Aorta (tissue), 5 donors: ENCODE data around the gene PNPLA3. TPM values are rescaled to one million over a fixed set of nuclear protein-coding genes. Genes with fewer than 3 reads are reported as not detected.

Source experiments
- ATAC-seq: fragments of 200-7000 bp; cut with Tn5 transposase; one replicate; pipeline ENCODE4 v1.9.1; 2022; ENCODE audit warnings: moderate library complexity; ENCODE audit not compliant: low FRiP score
- DNase-seq, 2 donors: peaks; one replicate each; pipeline ENCODE4 v3.0.0-alpha.2; 2020
- H3K27ac ChIP-seq, 2 donors: one replicate each; pipeline ENCODE4 v1.5.1; 2013; ENCODE audit warnings: low read length in 2 of 2, mild to moderate bottlenecking in 2 of 2, moderate library complexity in 2 of 2, control low read depth in 1 of 2, inconsistent platforms in 1 of 2, low read depth in 1 of 2
- H3K27me3 ChIP-seq, 2 donors: one replicate each; pipeline ENCODE4 v1.6.1; 2013; ENCODE audit warnings: control low read depth in 1 of 2, low read length in 1 of 2, mild to moderate bottlenecking in 1 of 2, moderate library complexity in 1 of 2; ENCODE audit not compliant: insufficient read depth in 2 of 2, control insufficient read depth in 1 of 2
- H3K36me3 ChIP-seq, 2 donors: one replicate each; pipeline ENCODE4 v1.6.1; 2013; ENCODE audit warnings: control low read depth in 1 of 2, low read length in 1 of 2, mild to moderate bottlenecking in 1 of 2; ENCODE audit not compliant: insufficient read depth in 2 of 2, control insufficient read depth in 1 of 2
- H3K4me1 ChIP-seq, 2 donors: one replicate each; pipeline ENCODE4 v1.6.1; 2013; ENCODE audit warnings: low read length in 2 of 2, control low read depth in 1 of 2, mild to moderate bottlenecking in 1 of 2, moderate library complexity in 1 of 2; ENCODE audit not compliant: insufficient read depth in 2 of 2, control insufficient read depth in 1 of 2
- H3K4me3 ChIP-seq, 2 donors: one replicate each; pipeline ENCODE4 v1.5.1; 2013; ENCODE audit warnings: low read length in 2 of 2, control low read depth in 1 of 2, mild to moderate bottlenecking in 1 of 2
- H3K9me3 ChIP-seq: one replicate; pipeline ENCODE4 v1.6.1; 2013; ENCODE audit warnings: mild to moderate bottlenecking, low read length; ENCODE audit not compliant: control insufficient read depth
- WGBS, 2 donors: extraction: QIAGEN DNeasy Blood & Tissue Kit; methylation state at CpG; one replicate each; pipeline ENCODE4 v1.1.7; 2013; 5-methylcytosine and 5-hydroxymethylcytosine counted together
- intact Hi-C, 2 donors: fragments of 100-400 bp; cut with DNase I; formaldehyde crosslinking; loops; one replicate each; pipeline versions ENCODE4 v1.14.2 to v1.15.0; 2022
- polyA plus RNA-seq, 2 donors: library from polyadenylated mRNA; stranded (reverse); fragments of 200-250 nt; gene quantifications; one replicate each; pipeline ENCODE4 v1.2.3, GENCODE V29; 2013
- total RNA-seq, 2 donors: library from RNA; stranded (reverse); fragmentation: NEBNext Ultra II Directional; extraction: Animal tissue kit (Norgen Biotek cat#: 25700); gene quantifications; one replicate each; pipeline ENCODE4 v1.2.1, GENCODE V29; 2021
- donor health status: healthy with polysubstance abuse.
- donor health status: Bipolar disorder and iron deficiency.
- donor health status: DM: no; HTN: no; CAD: no.
- donor health status: DM: no; HTN: no; CAD: no.
- donor health status: DM: yes; HTN: yes; CAD: no.

PNPLA3 gene
- total and polyA plus RNA-seq, 4 donors, result 1.3 TPM; not detected in 3

- no peak for ATAC-seq
- 15 to 20% methylated on average over 4 of the region's 4 CpGs for WGBS, 2 donors
These were observed 12.3 kb upstream of the PNPLA3 start for GRCh38 chr22:43911351-43911750.

GRCh38 chr22:43917521-43917920 is 6.1 kb upstream of the PNPLA3 start:
- no peaks in the 10 kb centered on the region for H3K36me3 ChIP-seq
- 80 to 92% methylated on average over 6 of the region's 6 CpGs for WGBS, 2 donors
- intact Hi-C loops, result no loop called here
- H3K4me1 ChIP-seq, result no peaks in the 10 kb centered on the region
- DNase-seq (peak in 1 of 2 donors; percentile 63), ATAC-seq (no peak)
- no peak overlapping the region for H3K4me3 ChIP-seq
- H3K27me3 ChIP-seq, result no peaks in the 10 kb centered on the region
- peaks cover 4% of the 10 kb centered on the region for H3K9me3 ChIP-seq
- H3K27ac ChIP-seq, result no peak overlapping the region

More at GRCh38 chr22:43911351-43911750, 12.3 kb upstream of the PNPLA3 start:
- H3K4me3 ChIP-seq, result no peak overlapping the region
- H3K36me3 ChIP-seq, result no peaks in the 10 kb centered on the region
- H3K27me3 ChIP-seq, result no peaks in the 10 kb centered on the region
- H3K27ac ChIP-seq, result no peak overlapping the region
- intact Hi-C loops, result no loop called here
- no peaks in the 10 kb centered on the region for H3K4me1 ChIP-seq
- peaks cover 4% of the 10 kb centered on the region for H3K9me3 ChIP-seq
- DNase-seq, result no peak

- 60 to 69% methylated on average over 16 of the region's 16 CpGs for whole genome bisulfite sequencing, 2 donors
- no peak for ATAC-seq
- intact Hi-C loops, result no loop called here
- Histone ChIP-seq H3K4me3 (no peak overlapping the region), H3K4me1 (no peaks in the 10 kb centered on the region), H3K9me3 (peaks cover 4% of the 10 kb centered on the region), H3K27me3 (no peaks in the 10 kb centered on the region), H3K36me3 (no peaks in the 10 kb centered on the region), H3K27ac (no peak overlapping the region)
- DNase-seq, result no peak
These were observed 4.3 kb upstream of the PNPLA3 start for GRCh38 chr22:43919106-43919973.

GRCh38 chr22:43921370-43921769 is 2.2 kb upstream of the PNPLA3 start:
- Histone ChIP-seq H3K27me3 (no peaks in the 10 kb centered on the region), H3K27ac (no peak overlapping the region), H3K9me3 (no peaks in the 10 kb centered on the region), H3K4me3 (no peak overlapping the region), H3K4me1 (no peaks in the 10 kb centered on the region), H3K36me3 (no peaks in the 10 kb centered on the region)
- ATAC-seq (no peak), DNase-seq (no peak)
- intact Hi-C loops, result no loop called here
- 14 to 22% methylated on average over 4 of the region's 4 CpGs for WGBS, 2 donors

GRCh38 chr22:43922123-43922522 is 1.5 kb upstream of the PNPLA3 start:
- Histone ChIP-seq H3K4me3 (no peak overlapping the region), H3K27ac (no peak overlapping the region), H3K9me3 (no peaks in the 10 kb centered on the region), H3K27me3 (no peaks in the 10 kb centered on the region), H3K36me3 (no peaks in the 10 kb centered on the region), H3K4me1 (no peaks in the 10 kb centered on the region)
- no peak for DNase-seq
- intact Hi-C loops, result no loop called here
- ATAC-seq, result no peak
- 45 to 81% methylated on average over 3 of the region's 3 CpGs for WGBS, 2 donors

- 1 to 3% methylated on average over 13 of the region's 13 CpGs for WGBS, 2 donors
- Histone ChIP-seq H3K9me3 (no peaks in the 10 kb centered on the region), H3K4me3 (peak overlapping the region in 1 of 2 donors; percentile 22), H3K27me3 (no peaks in the 10 kb centered on the region), H3K36me3 (no peaks in the 10 kb centered on the region), H3K4me1 (no peaks in the 10 kb centered on the region), H3K27ac (no peak overlapping the region)
- DNase-seq, result no peak
- intact Hi-C loops, result no loop called here
- no peak for ATAC-seq
These were observed 414 bp upstream of the PNPLA3 start for GRCh38 chr22:43923191-43923590.

DNA sequence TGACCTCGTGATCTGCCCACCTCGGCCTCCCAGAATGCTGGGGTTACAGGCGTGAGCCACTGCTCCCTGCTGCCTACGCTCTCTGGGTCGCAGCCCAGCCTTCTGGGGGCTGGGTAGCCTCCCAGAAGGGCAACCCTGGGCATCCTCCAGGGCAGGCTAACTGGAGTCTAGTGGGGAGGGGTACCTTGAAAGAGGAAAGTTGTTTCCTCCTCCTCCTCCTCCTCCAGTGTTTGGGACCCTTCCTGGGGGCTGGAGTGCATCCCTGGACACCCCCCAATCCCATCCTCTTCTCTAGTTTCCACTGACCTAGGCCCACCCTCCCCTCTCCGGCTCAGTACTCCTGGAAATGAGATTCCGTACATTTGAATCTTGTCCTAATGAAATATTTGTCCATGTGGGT is 1.3 kb downstream of the PNPLA3 start:
- Histone ChIP-seq H3K27ac (no peak overlapping the region), H3K4me3 (no peak overlapping the region), H3K9me3 (no peaks in the 10 kb centered on the region), H3K36me3 (no peaks in the 10 kb centered on the region), H3K4me1 (no peaks in the 10 kb centered on the region), H3K27me3 (no peaks in the 10 kb centered on the region)
- 57 to 65% methylated on average over 7 of the region's 7 CpGs for WGBS, 2 donors
- no peak for ATAC-seq
- intact Hi-C loops, result no loop called here
- no peak for DNase-seq

DNA sequence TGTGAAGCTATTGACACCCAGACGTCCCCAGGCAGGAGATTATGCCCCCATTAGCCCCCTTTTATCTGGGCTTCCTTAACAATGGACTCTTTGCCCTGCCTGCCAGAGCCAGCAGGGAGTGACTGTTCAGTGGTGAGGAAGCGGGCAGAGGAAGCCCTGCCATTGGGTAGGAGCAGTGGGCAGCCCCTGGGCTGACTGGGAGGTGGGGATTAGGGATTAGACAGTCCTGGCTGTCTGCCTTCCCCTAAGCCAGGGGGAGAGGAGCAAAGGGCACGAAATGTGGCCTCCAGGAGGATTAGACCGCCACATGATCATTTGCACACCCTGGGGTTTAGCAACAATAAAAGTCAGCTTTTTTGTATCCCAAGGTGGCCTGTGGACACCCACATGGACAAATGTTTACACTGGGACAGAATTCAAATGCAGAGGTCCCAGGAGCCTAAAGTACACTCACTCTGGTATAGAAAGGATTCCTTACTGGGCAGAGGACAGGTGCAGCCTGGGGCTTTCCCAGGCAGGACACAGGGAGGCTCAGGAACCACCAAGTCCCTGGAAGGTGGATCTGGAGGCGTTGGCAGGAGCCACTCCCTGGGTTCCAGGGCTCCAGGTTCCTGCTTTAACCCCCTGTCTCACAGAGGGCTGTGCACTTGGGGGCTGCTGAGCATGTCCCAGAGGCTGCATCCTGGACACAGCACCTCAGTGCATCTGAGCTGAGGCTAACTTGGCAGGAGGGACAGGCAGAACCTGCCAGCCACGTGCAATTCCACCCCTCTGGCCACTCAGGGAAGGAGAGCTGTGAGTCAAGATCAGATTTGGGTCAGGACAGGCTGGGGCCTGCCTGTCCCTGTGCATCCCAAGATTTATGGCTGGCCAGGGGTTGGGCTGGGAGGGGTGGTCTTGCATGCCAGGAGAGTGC is 2.1 kb downstream of the PNPLA3 start:
- Histone ChIP-seq H3K27me3 (no peaks in the 10 kb centered on the region), H3K4me3 (no peak overlapping the region), H3K36me3 (no peaks in the 10 kb centered on the region), H3K4me1 (no peaks in the 10 kb centered on the region), H3K27ac (no peak overlapping the region), H3K9me3 (no peaks in the 10 kb centered on the region)
- DNase-seq (no peak), ATAC-seq (no peak)
- intact Hi-C loops, result no loop called here
- 78 to 80% methylated on average over 6 of the region's 6 CpGs for WGBS, 2 donors
